Keratinocyte (primary cell): ENCODE results near the gene GNPTG. TPM values are rescaled to one million over a fixed set of nuclear protein-coding genes. Genes with fewer than 3 reads are reported as not detected.
A peak's percentile ranks its signal among the peaks of the same experiment; 100 is the strongest.

Experiments used
- DNase-seq: peaks from one replicate; pipeline ENCODE4 v3.0.0-alpha.2; 2011; ENCODE audit warnings: low read depth, missing footprints, low spot score
- FAIRE-seq: peaks from 2 replicates; lab custom pipeline; 2011; peaks lifted over from hg19 to GRCh38; lab: Jason Lieb, UNC
- H2AFZ ChIP-seq: 2 replicates; pipeline ENCODE4 v1.6.0; 2012; ENCODE audit warnings: low read length, control low read depth, inconsistent platforms; ENCODE audit not compliant: control insufficient read depth
- H3K27ac ChIP-seq: 2 replicates; pipeline ENCODE4 v1.5.1; 2011; ENCODE audit warnings: low read length; ENCODE audit not compliant: control insufficient read depth, insufficient read depth
- H3K27me3 ChIP-seq: 3 replicates; pipeline ENCODE4 v1.6.0; 2011; ENCODE audit warnings: low read length; ENCODE audit not compliant: control insufficient read depth, insufficient read depth; ENCODE audit errors: extremely low read depth
- H3K36me3 ChIP-seq, 2 experiments: 2 replicates in 1 of 2; 3 replicates in 1 of 2; pipeline ENCODE4 v1.5.1; 2011; ENCODE audit warnings: low read length in 2 of 2, mild to moderate bottlenecking in 1 of 2; ENCODE audit not compliant: control insufficient read depth in 2 of 2, insufficient read depth in 2 of 2; ENCODE audit errors: extremely low read depth in 1 of 2
- H3K4me1 ChIP-seq: 3 replicates; pipeline ENCODE4 v1.5.1; 2011; ENCODE audit warnings: low read length; ENCODE audit not compliant: control insufficient read depth, insufficient read depth; ENCODE audit errors: extremely low read depth
- H3K4me2 ChIP-seq: 3 replicates; pipeline ENCODE4 v1.6.0; 2011; ENCODE audit warnings: low read depth, low read length; ENCODE audit not compliant: control insufficient read depth, insufficient read depth; ENCODE audit errors: extremely low read depth
- H3K4me3 ChIP-seq, 3 experiments: fragments of 200-600 bp in 1 of 3; sonication (generic) in 1 of 3; 2 replicates in 2 of 3; 3 replicates in 1 of 3; pipeline ENCODE4 v1.5.1; 2011 to 2016; ENCODE audit warnings: low read length in 3 of 3, mild to moderate bottlenecking in 3 of 3, control low read depth in 2 of 3, inconsistent platforms in 1 of 3, low read depth in 1 of 3, mixed read lengths in 1 of 3, mixed run types in 1 of 3, moderate library complexity in 1 of 3; ENCODE audit not compliant: control insufficient read depth in 2 of 3, insufficient read depth in 2 of 3; ENCODE audit errors: extremely low read depth in 1 of 3
- H3K79me2 ChIP-seq: 2 replicates; pipeline ENCODE4 v1.6.0; 2012; ENCODE audit warnings: low read length; ENCODE audit not compliant: control insufficient read depth, insufficient read depth
- H3K9ac ChIP-seq: 3 replicates; pipeline ENCODE4 v1.6.0; 2011; ENCODE audit warnings: low read length; ENCODE audit not compliant: control insufficient read depth, insufficient read depth; ENCODE audit errors: extremely low read depth
- H3K9me1 ChIP-seq: 3 replicates; pipeline ENCODE4 v1.6.0; 2011; ENCODE audit warnings: low read length; ENCODE audit not compliant: control insufficient read depth, insufficient read depth; ENCODE audit errors: extremely low read depth
- H3K9me3 ChIP-seq: 2 replicates; pipeline ENCODE4 v1.5.1; 2012; ENCODE audit warnings: low read depth, low read length; ENCODE audit not compliant: control insufficient read depth
- H4K20me1 ChIP-seq: 3 replicates; pipeline ENCODE4 v1.6.0; 2011; ENCODE audit warnings: low read length; ENCODE audit not compliant: control insufficient read depth, insufficient read depth; ENCODE audit errors: extremely low read depth
- EZH2 ChIP-seq: IDR thresholded peaks from one replicate; pipeline ENCODE4 v1.6.1; 2012; ENCODE audit warnings: inconsistent platforms, mild to moderate bottlenecking, low read length, moderate library complexity
- dilution Hi-C: fragments of 300-500 bp; cut with MboI; formaldehyde crosslinking; loops from one replicate; pipeline ENCODE4 v1.7.0; 2020; ENCODE audit warnings: low sequenced_read_pairs; ENCODE audit not compliant: extremely low pct_ligation_motif_present
- polyA minus RNA-seq, 3 experiments: library from RNA; depleted of rRNA, polyadenylated mRNA; stranded (reverse); fragments of >200 nt; gene quantifications; 1 replicate in 1 of 3; 2 replicates in 1 of 3; 3 replicates in 1 of 3; pipeline ENCODE4 v1.2.3, GENCODE V29; 2011
- polyA plus RNA-seq, 5 experiments: library from polyadenylated mRNA; depleted of rRNA in 3 of 5; stranded (reverse) in 3 of 5; stranded (forward) in 1 of 5; unstranded in 1 of 5; fragments of >200 nt; gene quantifications; 1 replicate in 1 of 5; 2 replicates in 3 of 5; 3 replicates in 1 of 5; pipeline versions ENCODE4 v1.2.1 to v1.2.3, GENCODE V29; 2011 to 2012; ENCODE audit warnings: missing spikeins in 2 of 5, low read depth in 1 of 5, low replicate concordance in 1 of 5
- TF ChIP-seq, protein P1 (sequence below), 3 experiments: IDR thresholded peaks in 1 of 3; conservative IDR thresholded peaks in 1 of 3; optimal IDR thresholded peaks in 1 of 3; 2 replicates in 2 of 3; 3 replicates in 1 of 3; pipeline versions ENCODE3 to v1.5.1; 2011; ENCODE audit warnings: low read length in 3 of 3, mild to moderate bottlenecking in 3 of 3, moderate library complexity in 2 of 3, control low read depth in 1 of 3, inconsistent platforms in 1 of 3; ENCODE audit not compliant: insufficient read depth in 2 of 3; ENCODE audit errors: extremely low read depth in 1 of 3

The GNPTG gene
- polyA plus RNA-seq (30.9 to 68.7 TPM (median 30.9 TPM) in 3 replicates), polyA minus RNA-seq (12.4 to 24.9 TPM (median 16.7 TPM) in 3 replicates)
- polyA plus RNA-seq (2011; ENCODE audit: low read depth), result 36.8 TPM
- 24.4 and 54.9 TPM in 2 replicates for polyA plus RNA-seq (2011; cell fraction: cytosol; rRNA removed)
- 76.6 and 95.0 TPM in 2 replicates for polyA plus RNA-seq (2011; cell fraction: nucleus; rRNA removed)
- polyA plus RNA-seq (2012; ENCODE audit: low replicate concordance), result 19.5 and 33.9 TPM in 2 replicates
- 38.9 TPM for polyA minus RNA-seq (2011; cell fraction: cytosol; rRNA and poly(A)+ RNA removed)
- polyA minus RNA-seq (2011; cell fraction: nucleus; rRNA and poly(A)+ RNA removed), result 17.1 and 25.8 TPM in 2 replicates

DNA sequence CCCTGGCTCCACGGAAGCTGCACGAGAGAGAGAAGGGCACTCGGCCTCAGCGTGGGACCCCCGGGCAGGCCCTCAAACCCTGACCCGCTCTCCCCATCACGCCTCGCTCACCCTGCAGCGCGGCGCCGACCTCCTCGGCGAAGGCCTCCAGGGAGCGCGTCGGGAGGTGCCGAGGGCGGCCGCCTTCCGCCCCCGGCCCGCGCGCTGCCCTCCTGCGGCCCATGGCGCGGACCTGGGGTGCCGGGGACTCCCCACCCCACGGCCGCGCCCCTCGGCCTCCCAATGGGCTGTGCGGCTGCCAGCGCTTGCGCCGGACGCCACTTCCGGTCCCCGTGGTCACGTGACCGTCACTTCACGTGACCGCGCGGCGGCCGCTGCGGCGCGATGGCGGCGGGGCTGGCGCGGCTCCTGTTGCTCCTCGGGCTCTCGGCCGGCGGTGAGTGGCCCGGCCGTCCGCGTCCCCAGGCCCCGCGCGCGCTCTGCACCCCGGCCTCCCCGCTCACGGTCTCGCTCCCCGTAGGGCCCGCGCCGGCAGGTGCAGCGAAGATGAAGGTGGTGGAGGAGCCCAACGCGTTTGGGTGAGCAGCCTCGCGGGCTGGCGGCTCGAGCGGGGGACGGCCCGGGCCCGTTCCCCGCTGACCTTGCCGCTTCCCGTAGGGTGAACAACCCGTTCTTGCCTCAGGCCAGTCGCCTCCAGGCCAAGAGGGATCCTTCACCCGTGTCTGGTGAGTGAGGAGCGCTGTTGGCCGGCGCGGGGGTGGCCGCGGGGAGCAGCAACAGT lies at the start of gene GNPTG, which contains the start of gene TSR3:
Gene GNPTG (plus strand): TSS at position 350 of the 781 bp plus-strand sequence. CDS start 35 bp downstream, at position 385.
Gene TSR3 (minus strand): TSS at position 297 of the 781 bp plus-strand sequence. CDS start 74 bp downstream, at position 223.
- no peak for FAIRE-seq
- Histone ChIP-seq H3K9ac (peak within 1 kb of the TSS; percentile 81), H2AFZ (peak within 1 kb of the TSS; percentile 69), H3K27me3 (no peaks in the 10 kb centered on the region), H3K79me2 (peaks cover 61% of the 10 kb centered on the region), H4K20me1 (peaks cover 2% of the 10 kb centered on the region), H3K4me3 (peak within 1 kb of the TSS; percentile 64 to 97 (median 90)), H3K36me3 (peaks cover 12 to 15% of the 10 kb centered on the region in 2 experiments), H3K9me1 (peaks cover 4% of the 10 kb centered on the region), H3K4me1 (peaks cover 30% of the 10 kb centered on the region), H3K27ac (peak within 1 kb of the TSS; percentile 56), H3K4me2 (peak within 1 kb of the TSS; percentile 77), H3K9me3 (no peaks in the 10 kb centered on the region)
- TF ChIP-seq, protein P1, sequence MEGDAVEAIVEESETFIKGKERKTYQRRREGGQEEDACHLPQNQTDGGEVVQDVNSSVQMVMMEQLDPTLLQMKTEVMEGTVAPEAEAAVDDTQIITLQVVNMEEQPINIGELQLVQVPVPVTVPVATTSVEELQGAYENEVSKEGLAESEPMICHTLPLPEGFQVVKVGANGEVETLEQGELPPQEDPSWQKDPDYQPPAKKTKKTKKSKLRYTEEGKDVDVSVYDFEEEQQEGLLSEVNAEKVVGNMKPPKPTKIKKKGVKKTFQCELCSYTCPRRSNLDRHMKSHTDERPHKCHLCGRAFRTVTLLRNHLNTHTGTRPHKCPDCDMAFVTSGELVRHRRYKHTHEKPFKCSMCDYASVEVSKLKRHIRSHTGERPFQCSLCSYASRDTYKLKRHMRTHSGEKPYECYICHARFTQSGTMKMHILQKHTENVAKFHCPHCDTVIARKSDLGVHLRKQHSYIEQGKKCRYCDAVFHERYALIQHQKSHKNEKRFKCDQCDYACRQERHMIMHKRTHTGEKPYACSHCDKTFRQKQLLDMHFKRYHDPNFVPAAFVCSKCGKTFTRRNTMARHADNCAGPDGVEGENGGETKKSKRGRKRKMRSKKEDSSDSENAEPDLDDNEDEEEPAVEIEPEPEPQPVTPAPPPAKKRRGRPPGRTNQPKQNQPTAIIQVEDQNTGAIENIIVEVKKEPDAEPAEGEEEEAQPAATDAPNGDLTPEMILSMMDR (optimal IDR thresholded peaks at IDR 0.05 in 1 of 3, IDR thresholded peaks at IDR 0.05 in 1 of 3, conservative IDR thresholded peaks at IDR 0.05 in 1 of 3; ENCODE audit: extremely low read depth in 1 of 3, insufficient read depth in 2 of 3, low read length in 3 of 3), result no peak
- TF ChIP-seq EZH2, result no peak
- dilution Hi-C loops, result no loop called here
- DNase-seq, result peak; percentile 54

- no peak for FAIRE-seq
Observed at GRCh38 chr16:1305823-1306222, 45.9 kb upstream of the GNPTG start.

More at GRCh38 chr16:1305823-1306222, 45.9 kb upstream of the GNPTG start:
- TF ChIP-seq, protein P1 (optimal IDR thresholded peaks at IDR 0.05 in 1 of 3, IDR thresholded peaks at IDR 0.05 in 1 of 3, conservative IDR thresholded peaks at IDR 0.05 in 1 of 3; ENCODE audit: extremely low read depth in 1 of 3, insufficient read depth in 2 of 3, low read length in 3 of 3), result no peak
- no peak for TF ChIP-seq EZH2
- Histone ChIP-seq H3K27ac (no peak overlapping the region), H3K4me3 (no peak overlapping the region), H3K4me1 (peaks cover 13% of the 10 kb centered on the region), H2AFZ (no peak overlapping the region), H3K9ac (no peak overlapping the region), H3K4me2 (no peak overlapping the region), H3K9me3 (no peaks in the 10 kb centered on the region), H3K27me3 (peaks cover under 1% of the 10 kb centered on the region), H4K20me1 (peaks cover 7% of the 10 kb centered on the region), H3K36me3 (no peaks in the 10 kb centered on the region), H3K79me2 (peaks cover 11% of the 10 kb centered on the region), H3K9me1 (no peaks in the 10 kb centered on the region)
- no peak for DNase-seq
- dilution Hi-C loops, result no loop called here
